ENCODE data around the gene WFDC10B.
"Not testable (repeated sequence)": the region's sequence is repeated elsewhere in the genome, so short reads cannot be mapped to it uniquely, and the experiment has no call there.

The WFDC10B gene

GRCh38 chr20:45646875-45647274, 57.9 kb downstream of the WFDC10B start:
- DNase-seq = no peak

DNA sequence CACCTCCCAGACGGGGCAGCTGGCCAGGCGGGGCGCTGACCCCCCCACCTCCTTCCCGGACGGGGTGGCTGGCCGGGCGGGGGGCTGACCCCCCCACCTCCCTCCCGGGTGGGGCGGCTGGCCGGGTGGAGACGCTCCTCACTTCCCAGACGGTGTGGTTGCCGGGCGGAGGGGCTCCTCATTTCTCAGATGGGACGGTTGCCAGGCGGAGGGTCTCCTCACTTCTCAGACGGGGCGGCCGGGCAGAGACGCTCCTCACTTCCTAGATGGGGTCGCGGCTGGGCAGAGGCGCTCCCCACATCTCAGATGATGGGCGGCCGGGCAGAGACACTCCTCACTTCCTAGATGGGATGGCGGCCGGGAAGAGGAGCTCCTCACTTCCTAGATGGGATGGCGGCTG, 59.0 kb downstream of the WFDC10B start:
- DNase-seq = not testable (repeated sequence)

DNA sequence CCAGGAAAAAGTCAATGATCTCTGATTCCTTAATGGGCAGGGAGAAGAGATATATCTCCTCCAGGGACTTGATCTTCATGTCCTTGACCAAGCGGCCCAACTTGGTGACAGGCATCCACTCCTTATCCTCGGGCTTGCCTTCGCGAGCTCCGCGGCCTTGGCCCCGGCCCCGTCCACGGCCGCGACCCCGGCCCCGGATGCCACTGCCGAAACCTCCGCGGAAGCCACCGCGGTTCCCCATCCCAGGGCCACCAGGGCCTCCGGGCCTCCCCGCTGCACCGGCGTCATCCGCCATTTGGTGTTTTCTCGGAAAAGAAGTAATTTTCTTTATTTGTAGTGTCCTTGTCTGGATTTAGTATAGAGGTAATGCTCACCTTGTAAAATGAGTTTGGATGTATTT, 63.7 kb downstream of the WFDC10B start:
- DNase-seq = not testable (repeated sequence)

GRCh38 chr20:45639687-45640086, 65.1 kb downstream of the WFDC10B start:
- no peak for DNase-seq

GRCh38 chr20:45636513-45636912, 68.3 kb downstream of the WFDC10B start:
- DNase-seq = no peak
